HG03571 (cell line): ENCODE measurements around the gene XRN2.
"Not testable (repeated sequence)": the region's sequence is repeated elsewhere in the genome, so short reads cannot be mapped to it uniquely, and the experiment has no call there.

Source experiments
- ATAC-seq: cut with Tn5 transposase; IDR thresholded peaks from one replicate; pipeline ENCODE4 v1.9.1; 2021; ENCODE audit not compliant: unreplicated experiment

Gene XRN2

GRCh38 chr20:21344961-21345360 is 41.8 kb downstream of the XRN2 start:
- no peak for ATAC-seq

DNA sequence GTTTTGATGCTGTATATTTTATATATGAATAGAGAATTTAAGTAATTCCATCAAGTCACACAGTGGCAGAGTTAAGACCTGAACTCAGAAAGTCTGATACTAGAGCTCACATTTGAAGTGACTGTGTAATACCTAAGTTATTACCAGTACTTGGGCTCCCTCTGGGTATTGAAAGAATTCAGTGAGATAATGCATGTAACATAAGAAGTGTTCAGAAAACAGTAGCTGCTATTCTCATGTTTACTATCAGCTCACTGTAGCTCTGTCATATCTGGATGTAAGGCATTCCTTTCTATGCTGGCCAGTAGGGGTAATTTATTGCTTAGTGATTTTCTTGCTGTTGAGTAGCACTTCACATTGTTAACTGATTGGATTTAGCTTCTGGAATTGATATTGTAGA is 49.6 kb downstream of the XRN2 start:
- no peak for ATAC-seq

DNA sequence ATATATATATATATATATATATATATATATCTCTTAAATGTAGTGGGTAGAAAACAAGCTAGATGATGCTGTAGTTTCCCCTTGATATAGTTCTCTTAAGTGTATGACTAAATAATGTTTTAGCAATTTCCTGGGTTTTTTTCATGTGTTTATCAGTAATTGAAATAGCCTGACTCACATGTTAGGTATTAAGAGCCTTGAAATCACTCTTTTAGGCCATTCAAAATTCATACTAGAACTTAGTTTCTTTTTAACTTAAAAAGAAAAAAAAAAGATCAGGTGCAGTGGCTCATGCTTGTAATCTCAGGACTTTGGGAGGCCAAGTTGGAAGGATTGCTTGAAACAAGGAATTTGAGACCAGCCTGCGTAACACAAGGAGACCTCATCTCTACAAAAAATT is 50.1 kb downstream of the XRN2 start:
- no peak for ATAC-seq

DNA sequence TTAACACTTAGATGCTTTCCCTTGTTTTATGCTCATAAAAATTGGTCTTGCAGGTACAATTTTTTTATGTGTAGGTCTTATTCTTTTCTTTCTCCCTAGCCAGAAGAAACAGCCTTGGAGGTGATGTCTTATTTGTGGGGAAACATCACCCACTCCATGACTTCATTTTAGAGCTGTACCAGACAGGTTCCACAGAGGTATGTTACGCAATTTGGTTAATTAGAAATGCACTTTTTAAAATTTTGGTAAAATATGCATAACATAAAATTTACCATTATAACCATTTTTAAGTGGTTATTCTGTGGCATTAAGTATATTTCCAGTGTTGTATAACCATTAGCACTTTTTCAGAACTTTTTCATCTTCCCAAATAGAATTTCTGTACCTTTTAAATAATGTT is 52.9 kb downstream of the XRN2 start:
- no peak for ATAC-seq

DNA sequence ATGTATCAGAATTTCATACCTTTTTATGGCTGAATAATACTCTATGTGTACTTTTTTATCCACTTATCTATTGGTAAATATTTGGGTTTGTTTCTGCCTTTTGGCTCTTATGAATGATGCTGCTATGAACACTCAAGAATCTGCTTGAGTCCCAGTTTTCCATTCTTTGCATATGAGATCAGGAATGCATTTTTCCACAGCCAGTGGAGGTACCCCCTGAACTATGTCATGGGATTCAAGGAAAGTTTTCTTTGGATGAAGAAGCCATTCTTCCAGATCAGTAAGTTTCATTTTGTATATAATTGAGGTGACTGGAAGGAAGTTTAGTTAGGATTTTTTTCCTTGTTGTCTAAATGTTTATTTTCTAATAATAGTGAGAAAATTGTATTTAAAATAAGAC is 53.3 kb downstream of the XRN2 start:
- no peak for ATAC-seq

DNA sequence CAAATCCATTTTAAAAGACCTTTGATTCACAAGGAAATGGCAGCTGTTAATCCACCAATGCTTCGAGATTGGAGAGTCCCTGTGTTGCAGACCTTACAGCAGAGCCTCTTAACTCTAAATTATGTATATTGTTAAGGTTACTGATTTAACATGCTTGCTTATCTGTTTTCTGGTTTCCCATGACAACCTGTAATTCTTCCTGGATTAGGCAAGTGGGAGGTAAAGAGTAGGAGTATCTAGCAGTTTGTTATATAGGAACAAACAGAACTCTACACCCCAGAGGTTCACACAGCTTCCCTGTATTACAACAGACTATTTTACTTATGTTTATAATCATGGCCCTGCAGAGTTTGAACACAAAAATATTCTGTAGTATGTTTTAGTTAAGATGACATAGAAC is 54.7 kb downstream of the XRN2 start:
- ATAC-seq, result no peak

- no peak for ATAC-seq
These were observed 55.6 kb downstream of the XRN2 start for GRCh38 chr20:21358737-21359136.

- ATAC-seq, result no peak
These were observed 57.6 kb downstream of the XRN2 start for GRCh38 chr20:21360705-21361104.

DNA sequence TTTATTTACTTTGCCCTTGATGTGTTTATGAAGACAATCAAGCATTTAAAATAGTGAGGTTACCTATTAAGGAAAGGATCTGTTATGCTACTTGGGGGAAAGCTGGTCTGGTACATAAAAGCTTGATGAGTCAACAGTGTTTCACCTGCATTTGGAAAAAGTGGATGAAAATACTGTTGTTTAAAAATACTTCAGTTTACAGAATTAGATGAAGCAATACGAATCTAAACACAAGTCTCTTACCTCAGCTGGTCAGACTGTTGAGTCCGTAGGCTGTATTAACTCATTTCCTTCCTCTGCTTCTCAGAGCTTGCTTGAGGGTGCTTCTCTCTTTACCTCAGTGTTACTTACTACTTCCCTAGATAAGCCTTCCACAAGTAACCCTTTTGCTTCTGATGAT is 58.1 kb downstream of the XRN2 start:
- no peak for ATAC-seq

DNA sequence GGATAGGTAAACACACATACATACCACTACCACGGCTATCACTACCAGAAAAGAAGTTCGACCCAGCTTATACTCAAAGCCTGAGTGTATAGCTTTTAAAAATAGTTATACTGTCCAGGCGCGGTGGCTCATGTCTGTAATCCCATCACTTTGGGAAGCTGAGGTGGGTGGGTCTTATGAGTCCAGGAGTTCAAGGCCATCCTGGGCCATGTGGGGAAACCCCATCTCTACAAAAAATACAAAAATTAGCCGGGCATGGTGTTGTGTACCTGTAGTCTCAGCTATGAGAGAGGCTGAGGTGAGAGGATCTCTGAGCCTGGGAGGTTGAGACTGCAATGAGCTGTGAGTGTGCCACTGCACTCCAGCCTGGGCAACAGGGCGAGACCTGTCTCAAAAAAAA is 61.3 kb downstream of the XRN2 start:
- no peak for ATAC-seq

DNA sequence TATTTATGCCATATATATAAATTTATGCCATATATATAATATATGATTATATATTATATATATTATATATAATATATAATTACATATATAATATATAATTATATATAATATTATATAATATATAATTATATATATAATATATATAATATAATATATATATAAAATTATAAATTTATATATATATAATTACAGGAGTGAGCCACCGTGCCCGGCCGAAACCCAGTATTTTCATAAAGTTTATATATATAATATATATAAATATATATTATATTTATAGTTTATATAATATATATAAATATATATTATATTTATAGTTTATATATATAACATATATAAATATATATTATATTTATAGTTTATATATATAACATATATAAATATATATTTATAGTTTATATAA is 62.6 kb downstream of the XRN2 start:
- ATAC-seq, result no peak

- ATAC-seq, result not testable (repeated sequence)
These were observed 63.1 kb downstream of the XRN2 start for GRCh38 chr20:21366273-21366672.

- ATAC-seq, result no peak
These were observed 65.7 kb downstream of the XRN2 start for GRCh38 chr20:21368791-21369190.

DNA sequence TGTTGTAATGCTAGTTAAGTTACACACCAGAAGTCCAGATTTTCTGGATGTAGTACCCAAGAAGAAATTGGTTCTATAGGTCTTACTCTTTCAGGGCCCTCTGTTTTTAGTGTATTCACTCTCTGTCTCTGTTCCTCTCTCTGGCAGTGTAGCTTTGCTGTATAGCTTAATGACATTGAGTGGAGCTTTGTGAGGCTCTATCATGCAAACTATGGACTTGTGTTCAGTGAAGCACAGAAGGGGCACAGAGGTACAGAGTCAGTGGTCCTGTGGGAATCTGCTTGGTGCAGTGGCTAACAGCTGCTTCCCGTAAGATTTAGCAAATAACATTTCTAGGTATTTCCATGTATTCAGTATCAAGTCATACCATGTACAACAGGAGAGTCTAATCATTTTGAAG is 68.1 kb downstream of the XRN2 start:
- ATAC-seq, result no peak

- no peak for ATAC-seq
These were observed 68.9 kb downstream of the XRN2 start for GRCh38 chr20:21372016-21372415.

- no peak for ATAC-seq
These were observed 70.3 kb downstream of the XRN2 start for GRCh38 chr20:21373436-21373835.

- no peak for ATAC-seq
These were observed 73.5 kb downstream of the XRN2 start for GRCh38 chr20:21376626-21377025.

GRCh38 chr20:21377701-21378100 is 74.6 kb downstream of the XRN2 start:
- no peak for ATAC-seq

GRCh38 chr20:21378259-21378658 is 75.1 kb downstream of the XRN2 start:
- no peak for ATAC-seq

GRCh38 chr20:21380711-21381110 is 77.6 kb downstream of the XRN2 start:
- ATAC-seq, result no peak

- ATAC-seq, result no peak
These were observed 78.5 kb downstream of the XRN2 start for GRCh38 chr20:21381619-21382018.

DNA sequence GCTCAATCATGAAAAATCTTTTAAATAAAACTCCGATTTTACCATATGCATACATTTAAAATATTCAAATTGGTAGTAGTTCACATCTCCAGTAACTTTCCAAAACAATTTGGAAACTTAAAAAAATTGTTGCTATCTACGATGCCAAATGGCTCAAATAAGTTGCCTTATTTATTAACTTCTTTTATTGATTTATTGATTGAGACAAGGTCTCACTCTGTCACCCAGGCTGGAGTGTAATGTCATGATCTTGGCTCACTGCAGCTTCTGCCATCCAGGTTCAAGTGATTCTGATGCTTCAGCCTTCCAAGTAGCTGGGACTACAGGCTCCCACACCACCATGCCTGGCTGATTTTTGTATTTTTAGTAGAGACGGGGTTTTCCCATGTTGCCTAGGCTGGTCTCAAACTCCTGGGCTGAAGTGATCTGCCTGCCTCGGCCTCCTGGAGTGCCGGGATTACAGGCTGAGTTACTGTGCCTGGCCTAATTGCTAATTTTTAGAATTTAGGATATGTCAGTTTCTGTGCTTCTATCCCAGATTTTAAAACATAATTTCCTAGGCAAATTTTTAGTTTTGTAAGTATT is 81.3 kb downstream of the XRN2 start:
- ATAC-seq, result no peak

- no peak for ATAC-seq
These were observed 83.0 kb downstream of the XRN2 start for GRCh38 chr20:21386111-21386510.

GRCh38 chr20:21387528-21387927 is 84.4 kb downstream of the XRN2 start:
- ATAC-seq, result no peak
